DLD1 (cell line): ENCODE data around the gene USP5.
"Not testable (repeated sequence)": the region's sequence is repeated elsewhere in the genome, so short reads cannot be mapped to it uniquely, and the experiment has no call there.

ENCODE experiments used
- in situ Hi-C: cut with HindIII; loops from 2 replicates; pipeline ENCODE4 v1.10.0; 2017; ENCODE audit warnings: low sequenced_read_pairs

USP5 gene

DNA sequence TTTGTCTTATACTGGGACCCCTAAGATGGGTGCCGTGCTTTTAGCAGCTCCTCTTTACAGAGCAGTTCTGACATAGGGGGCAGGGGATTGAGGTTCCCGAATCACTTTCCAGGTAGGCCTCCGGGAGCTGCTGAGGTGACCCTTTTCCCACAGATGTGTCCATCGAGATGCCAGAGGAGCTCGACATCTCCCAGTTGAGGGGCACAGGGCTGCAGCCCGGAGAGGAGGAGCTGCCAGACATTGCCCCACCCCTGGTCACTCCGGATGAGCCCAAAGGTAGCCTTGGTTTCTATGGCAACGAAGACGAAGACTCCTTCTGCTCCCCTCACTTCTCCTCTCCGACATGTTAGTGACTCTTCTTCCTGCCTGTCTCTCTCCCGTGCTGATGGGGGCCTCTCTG is 11.1 kb downstream of the USP5 start:
- in situ Hi-C loops = no loop called here

DNA sequence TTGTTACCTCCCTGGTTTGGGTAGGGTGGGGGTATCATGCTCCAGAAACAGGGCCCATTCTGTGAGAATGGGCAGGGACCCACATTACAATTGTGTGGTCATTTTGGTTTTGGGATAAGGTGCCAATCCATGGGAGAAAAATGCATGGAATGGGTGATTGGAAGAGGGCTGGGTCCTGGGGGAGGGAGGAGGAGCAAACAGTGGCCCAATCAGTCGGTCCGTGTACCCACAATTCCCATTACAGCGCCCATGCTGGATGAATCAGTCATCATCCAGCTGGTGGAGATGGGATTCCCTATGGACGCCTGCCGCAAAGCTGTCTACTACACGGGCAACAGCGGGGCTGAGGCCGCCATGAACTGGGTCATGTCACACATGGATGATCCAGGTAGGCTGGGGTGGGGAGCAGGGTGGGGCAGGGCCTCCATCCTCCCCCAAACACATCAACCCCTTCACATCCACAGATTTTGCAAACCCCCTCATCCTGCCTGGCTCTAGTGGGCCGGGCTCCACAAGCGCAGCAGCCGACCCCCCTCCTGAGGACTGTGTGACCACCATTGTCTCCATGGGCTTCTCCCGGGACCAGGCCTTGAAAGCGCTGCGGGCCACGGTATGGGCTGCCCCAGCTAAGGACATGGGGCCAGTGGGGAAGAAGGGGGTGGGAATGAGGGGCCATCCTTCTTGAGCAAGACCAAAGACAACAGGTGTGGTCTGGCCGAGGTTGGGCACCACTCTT is 11.8 kb downstream of the USP5 start:
- in situ Hi-C loops = no loop called here

DNA sequence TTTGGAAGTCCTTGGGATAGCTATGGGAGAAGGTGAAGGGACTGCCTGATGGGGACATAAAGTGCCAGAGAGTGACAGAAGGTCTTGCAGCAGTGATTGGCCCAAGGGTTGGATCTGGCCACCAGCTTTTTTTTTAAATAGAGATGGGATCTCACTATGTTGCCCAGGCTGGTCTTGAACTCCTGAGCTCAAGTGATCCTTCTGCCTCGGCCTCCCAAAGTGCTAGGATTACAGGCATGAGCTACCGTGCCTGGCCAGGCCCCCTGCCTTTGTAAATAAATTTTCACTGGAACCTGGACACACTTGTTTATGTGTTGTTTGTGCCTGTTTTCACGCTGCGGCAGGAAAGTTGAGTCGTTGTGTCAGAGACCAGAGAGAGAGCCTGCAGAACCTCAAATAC is 13.4 kb downstream of the USP5 start:
- in situ Hi-C loops = not testable (repeated sequence)

DNA sequence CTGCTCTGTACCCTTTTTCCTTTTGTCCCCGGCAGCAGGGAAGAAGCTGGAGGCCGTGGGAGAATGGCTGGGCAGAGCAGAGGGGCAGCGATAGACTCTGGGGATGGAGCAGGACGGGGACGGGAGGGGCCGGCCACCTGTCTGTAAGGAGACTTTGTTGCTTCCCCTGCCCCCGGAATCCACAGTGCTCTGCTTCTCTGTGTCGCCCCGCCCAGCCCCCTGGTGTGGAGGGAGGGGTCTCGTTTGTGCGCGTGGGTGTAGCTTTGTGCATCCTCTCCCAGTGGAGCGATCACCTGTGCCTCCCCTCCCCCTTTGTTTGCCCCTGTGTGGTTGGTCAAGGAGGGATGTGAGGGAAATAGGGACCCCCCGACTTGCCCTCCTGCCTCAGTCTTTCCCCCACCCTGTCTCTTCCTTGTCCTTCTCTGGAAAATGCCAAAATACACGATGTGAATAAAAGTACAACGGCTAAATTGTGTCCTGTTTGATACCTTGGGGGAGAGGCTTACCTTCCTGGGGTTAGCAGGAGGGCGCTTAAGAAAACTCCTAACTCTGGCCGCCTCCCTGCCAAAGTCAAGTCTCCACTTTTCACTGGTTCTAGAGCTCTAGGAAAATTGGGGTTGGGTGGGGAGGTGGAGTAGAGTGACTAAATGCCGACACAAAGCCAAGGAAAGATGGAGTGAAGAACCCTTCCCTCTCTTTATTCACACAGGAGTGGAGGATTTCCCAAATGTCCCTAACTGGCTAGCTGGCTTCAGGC is 14.4 kb downstream of the USP5 start:
- in situ Hi-C loops = no loop called here

DNA sequence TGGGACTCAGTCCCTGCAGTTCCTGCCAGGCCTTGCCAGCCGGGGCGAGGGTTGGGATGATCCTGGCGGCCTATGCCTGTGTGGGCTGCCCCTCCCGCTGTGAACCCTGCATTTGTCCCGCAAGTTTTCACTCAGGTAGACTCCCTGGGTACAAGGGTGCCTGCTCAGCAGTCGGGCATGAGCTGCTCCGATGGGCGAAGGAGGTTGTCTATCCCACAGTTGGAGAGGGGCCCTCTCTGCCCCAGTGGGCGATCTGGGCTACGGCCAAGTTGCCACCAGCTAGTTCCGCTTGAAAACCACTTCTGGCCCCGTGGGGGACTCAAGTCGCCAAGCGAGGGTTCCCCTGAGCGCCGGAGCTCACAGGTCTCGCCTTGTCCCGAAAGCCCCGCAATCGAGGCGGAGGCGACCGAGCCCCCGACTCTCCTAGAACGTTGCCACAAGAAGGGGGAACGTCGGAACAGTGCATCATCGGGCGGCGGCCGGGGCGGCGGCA is 15.0 kb downstream of the USP5 start:
- in situ Hi-C loops = no loop called here

DNA sequence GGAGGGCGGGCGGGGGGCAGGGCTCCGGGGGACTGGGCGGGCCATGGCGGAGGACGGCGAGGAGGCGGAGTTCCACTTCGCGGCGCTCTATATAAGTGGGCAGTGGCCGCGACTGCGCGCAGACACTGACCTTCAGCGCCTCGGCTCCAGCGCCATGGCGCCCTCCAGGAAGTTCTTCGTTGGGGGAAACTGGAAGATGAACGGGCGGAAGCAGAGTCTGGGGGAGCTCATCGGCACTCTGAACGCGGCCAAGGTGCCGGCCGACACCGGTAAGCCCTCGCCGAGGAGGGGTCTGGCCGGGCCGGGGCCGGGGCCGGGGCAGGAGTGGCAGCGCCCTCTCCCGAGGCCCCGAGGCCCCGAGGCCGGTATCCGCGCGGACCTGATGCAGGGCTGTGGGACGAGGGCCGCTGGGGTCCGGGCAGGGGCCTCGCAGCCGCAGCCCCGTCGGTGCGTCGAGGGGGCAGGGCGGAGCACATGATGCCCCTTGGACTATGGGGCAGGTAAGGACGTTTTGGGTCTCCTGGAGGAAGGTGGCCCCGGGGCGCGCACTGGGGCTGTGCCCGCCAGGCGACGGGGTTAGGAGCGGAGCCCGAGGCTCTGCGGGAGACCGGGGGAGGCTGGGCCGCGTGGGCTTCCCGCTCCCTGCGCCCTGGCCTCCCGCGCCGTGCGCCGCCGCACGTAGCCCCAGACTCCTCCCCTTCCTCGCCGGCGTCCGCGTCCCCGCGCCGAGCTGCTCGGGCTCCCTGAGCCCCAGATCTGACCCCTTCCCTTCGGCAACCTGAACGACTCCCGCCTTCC is 15.7 kb downstream of the USP5 start, which contains the start of gene TPI1:
Gene TPI1, plus strand, starts transcription at position 119 of the 798 bp plus-strand sequence. Its CDS starts 36 bp downstream, at position 155.
- in situ Hi-C loops = no loop called here

DNA sequence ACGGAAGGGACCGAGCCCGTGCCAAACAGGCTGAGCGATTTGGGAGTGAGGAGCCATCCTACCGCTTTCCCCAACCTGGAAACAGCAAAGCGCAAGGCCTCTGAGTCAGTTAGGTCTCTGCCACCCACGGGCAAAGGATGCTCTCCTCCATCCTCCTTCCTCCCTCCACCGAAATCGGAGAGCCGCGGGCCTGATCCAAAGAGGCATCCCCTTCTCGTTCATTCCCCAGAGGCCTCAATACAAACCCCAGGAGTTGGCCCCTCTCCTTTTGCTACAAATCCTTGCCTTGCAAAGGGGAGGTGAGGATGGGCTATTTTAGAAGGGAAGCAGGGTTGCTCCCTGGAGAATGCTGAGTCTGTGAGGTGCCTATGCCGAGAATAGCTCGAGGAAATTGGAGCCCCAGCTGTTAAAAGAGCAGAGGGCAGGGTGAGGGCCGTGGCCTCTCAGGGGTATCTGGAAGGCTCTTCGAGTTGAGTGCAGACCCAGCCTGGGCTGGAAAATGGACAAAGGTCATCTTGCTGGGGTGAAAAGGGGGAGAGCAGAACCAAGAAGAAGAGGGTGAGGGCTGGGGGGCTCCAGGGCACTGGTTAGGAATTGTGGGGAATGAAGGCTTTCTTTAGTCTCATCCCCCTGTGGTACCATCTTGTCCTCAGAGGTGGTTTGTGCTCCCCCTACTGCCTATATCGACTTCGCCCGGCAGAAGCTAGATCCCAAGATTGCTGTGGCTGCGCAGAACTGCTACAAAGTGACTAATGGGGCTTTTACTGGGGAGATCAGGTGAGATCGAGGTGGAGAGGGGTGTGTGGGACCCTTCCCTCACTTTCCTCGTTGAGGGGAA is 16.5 kb downstream of the USP5 start:
- in situ Hi-C loops = no loop called here

DNA sequence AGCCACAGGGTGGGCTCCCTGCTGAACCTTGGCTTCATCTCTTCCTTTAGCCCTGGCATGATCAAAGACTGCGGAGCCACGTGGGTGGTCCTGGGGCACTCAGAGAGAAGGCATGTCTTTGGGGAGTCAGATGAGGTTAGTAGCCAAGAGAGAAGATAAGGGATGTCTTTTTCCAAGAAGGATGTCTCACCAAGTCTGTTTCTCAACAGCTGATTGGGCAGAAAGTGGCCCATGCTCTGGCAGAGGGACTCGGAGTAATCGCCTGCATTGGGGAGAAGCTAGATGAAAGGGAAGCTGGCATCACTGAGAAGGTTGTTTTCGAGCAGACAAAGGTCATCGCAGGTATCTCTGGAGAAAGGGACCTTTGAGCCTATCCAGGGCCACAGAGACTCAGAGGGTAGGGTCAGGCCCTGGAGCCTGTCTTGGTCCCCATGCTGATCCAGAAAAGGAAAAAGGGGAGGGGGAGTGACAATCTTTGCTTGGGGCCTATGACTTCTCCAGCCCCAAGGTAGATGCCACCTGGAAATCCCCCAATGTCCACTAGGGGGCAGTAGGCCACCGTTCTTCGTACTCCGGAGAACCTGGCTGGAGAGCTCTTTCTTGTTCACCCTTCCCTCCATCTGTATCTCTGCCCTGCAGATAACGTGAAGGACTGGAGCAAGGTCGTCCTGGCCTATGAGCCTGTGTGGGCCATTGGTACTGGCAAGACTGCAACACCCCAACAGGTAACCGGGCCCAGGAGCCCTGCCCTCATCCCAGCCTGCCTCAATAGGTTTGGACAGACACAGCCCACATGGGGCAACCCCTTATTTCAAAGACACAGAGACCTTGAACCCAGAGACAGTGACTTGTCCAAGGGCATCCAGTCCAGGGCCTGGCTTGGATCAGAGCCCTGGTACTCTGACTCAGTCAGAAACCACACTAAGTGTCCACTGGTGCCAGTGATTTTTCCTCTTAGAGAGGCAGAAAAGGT is 17.4 kb downstream of the USP5 start:
- in situ Hi-C loops = no loop called here

DNA sequence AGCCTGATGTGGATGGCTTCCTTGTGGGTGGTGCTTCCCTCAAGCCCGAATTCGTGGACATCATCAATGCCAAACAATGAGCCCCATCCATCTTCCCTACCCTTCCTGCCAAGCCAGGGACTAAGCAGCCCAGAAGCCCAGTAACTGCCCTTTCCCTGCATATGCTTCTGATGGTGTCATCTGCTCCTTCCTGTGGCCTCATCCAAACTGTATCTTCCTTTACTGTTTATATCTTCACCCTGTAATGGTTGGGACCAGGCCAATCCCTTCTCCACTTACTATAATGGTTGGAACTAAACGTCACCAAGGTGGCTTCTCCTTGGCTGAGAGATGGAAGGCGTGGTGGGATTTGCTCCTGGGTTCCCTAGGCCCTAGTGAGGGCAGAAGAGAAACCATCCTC is 18.4 kb downstream of the USP5 start:
- in situ Hi-C loops = not testable (repeated sequence)

DNA sequence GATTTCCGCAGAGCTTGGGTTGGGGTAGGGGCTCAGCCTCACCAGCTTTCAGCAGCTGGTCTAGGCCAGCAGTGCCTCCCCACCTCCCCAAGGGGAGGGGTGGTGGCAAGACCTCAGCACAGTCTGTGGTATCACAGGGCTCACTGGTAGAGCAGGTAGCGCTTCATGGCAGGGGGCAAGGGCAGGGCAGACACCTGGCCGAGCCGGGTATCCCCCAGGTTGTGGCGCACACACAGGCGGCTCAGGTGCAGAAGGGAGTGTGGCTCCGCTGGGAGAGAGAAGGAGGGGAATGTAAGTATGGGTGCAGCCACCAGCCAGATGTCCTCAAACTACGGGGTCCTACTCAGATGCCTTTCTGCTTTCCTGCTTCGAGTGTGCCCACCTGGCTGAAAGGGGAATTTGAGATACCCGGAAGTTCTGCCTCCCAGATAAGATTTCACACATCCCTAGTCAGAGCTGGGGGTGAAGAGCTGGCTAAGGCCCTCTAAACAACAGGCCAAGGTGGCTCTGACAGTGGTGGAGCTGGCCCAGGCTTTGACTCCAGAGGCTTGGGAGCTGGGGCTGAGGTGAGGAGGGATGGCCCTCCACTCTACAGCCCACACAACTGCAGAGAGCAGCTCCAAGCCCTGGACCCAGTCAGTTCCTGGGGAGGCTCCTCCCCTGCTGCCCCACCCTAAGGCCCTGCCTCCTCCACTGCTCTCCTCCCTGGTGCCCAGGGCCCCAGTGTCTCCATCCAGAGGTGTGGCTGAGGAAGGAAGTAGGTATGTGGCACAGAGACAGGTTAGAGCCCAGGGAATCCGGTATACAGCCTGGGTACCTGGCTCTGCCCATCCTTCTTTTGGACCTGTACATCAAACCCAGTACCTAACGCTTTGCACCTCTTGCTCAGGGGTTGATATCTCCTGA is 19.4 kb downstream of the USP5 start:
- in situ Hi-C loops = no loop called here

DNA sequence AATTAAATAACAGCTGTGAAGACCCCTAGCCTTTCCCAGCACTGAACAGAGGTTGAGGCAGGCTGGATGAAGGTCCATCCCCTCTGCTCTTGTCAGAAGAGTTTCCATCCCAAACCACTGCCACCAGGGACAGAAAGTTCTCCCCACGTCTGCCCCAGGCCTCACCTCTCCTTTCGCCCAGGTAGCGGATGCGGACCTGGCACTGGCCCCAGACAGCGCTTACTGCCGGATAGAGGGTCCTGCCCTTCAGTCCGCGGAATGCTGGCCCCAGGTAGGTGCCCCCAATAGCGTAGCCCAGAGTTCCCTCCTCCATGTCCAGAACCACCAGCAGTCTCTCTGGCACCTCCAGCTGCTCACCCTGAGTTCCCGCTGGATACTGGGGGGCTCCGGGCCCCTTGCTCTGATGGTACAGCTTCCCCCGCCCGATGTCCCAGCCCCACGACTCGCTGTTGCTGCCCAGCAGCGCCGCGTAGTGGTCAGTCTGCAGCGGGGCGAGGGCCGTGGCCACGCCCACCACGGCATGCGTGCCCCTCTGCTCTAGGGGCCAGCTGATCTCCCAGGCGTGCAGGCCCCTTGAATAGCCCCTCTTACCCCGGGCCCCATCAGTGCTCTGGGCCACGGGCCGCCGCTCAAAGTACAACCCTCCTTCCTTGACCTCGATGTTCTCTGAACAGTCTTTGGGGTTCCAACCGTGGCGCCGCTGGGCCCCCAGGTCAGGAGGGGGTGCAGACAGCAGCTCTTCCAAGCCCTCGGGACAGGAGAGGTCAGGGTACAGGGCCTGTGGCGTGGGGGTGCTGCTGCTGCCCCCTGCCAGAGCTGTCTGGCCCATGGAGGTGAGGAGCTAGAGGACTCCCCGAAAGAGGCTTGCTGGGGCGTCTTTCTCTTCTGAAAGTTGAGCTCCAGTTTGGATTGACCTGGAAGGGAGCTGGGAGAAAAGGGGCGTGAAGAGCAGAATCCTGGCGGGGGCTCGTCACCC is 20.4 kb downstream of the USP5 start:
- in situ Hi-C loops = no loop called here

DNA sequence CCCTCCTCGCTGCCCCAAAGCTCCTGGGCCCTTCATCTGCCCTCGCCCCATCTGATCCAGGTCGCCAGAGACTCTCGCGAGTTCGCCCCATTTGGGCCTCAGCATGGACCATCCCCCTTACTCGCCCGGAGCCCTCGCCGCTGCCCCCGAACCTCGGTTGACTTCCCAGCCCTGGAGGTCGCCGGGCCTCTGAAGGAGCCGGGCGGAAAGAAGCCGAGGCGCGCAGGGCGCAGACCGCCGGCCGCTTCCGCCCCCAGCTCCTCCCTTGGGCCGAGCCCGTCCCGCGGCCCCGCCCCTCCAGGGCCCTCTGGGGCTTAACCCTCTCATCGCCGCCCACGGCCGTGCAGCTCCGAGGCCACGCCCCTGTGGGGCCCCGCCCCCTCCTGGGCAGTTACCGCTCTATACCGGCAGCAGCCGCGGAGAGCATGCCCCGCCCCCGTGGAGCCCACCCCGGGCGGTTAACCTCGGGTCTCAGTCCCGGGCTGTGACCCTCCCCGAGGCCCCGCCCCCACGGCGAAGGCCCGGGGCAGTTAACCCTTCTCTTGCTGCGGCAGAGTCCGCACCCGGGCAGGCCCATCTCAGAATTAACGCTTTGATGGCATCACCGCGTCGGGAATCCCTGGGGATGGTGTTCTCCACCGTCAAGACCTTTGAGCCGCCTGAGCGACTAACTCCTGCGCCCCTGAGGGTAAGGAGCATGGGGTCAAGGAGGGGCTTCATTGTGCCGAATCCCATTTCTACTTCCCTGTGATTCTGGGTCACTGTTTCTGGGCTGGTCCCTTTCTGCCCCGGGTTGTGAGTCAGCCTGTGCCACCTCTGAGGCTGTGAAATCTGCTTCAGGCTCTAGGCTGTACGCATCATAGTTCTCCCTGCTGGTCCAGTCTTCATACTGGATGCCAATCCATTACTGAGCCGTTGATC is 21.4 kb downstream of the USP5 start, which contains the start of gene SPSB2:
Gene SPSB2, minus strand, starts transcription at position 210 of the 921 bp plus-strand sequence. CDS start 402 bp downstream, outside the sequence.
- in situ Hi-C loops = no loop called here

DNA sequence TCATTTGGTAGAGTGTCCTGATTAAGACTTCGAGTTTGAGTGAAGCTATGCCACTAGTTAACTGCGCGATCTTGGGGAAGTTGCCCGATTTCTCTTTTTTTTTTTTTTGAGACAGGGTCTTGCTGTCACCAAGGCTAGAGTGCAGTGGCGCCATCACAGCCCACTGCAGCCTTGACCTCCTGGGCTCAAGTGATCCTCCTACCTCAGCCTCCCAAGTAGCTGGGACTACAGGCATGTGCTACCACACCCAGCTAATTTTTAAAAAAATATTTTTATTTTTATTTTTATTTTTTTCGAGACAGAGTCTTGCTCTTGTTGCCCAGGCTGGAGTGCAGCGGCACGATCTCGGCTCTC is 22.0 kb downstream of the USP5 start:
- in situ Hi-C loops = not testable (repeated sequence)

DNA sequence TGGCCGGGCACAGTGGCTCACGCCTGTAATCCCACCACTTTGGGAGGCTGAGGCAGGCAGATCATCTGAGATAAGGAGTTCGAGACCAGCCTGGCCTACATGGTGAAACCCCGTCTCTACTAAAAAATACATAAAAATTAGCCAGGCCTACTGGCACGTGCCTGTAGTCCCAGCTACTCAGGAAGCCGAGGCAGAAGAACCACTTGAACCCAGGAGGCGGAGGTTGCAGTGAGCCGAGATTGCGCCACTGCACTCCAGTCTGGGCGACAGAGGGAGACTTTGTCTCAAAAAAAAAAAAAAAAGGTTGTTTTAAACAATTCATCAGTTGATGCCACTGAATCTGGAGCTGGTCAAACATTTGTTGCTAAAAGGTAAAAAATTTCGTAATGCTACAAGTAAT is 27.9 kb downstream of the USP5 start:
- in situ Hi-C loops = not testable (repeated sequence)

DNA sequence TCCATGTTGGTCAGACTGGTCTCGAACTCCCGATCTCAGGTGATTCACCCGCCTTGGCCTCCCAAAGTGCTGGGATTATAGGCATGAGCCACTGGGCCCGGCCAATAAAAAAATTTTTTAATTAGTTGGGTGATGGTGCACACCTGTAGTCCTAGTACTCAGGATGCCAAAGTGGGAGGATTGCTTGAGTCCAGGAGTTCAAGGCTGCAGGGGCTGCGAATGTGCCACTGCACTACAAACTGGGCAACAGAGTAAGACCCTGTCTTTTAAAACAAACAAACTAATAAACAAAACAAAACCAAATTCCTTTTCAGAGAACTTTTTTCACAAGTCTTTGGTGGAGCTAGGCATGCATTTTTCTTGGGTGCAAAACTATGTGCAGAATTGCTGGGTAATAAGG is 31.3 kb downstream of the USP5 start:
- in situ Hi-C loops = no loop called here

DNA sequence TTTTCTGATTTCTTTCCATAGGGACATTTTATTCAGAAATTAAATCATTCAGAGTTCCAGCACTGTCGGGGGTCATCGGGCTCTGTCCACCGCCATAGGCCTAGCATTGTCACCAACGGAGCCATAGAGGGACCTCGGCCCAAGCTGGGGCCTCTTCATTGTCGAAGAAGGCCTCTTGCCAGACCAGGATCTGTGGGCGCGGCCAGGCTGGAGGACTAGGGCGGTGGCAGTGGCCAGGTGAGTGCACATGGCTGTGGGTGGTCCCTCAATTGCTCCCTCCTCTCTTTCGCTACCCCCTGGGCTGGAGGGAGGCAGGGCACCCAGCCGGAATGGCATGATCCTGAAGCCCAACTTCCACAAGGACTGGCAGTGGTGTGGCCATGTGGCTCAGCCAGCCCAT is 31.7 kb downstream of the USP5 start:
- in situ Hi-C loops = no loop called here
